Sigmoid colon (tissue), 4 donors: ENCODE measurements around the gene DACH1.

Source experiments
- CTCF ChIP-seq, 4 experiments: fragments of 450-650 bp in 3 of 4; fragments of 200-600 bp in 1 of 4; IDR thresholded peaks; one replicate each; pipeline ENCODE4 v1.5.1; 2016 to 2019; ENCODE audit warnings: antibody characterized with exemption in 4 of 4, mild to moderate bottlenecking in 3 of 4, moderate library complexity in 2 of 4
- POLR2A ChIP-seq, 2 donors: fragments of 450-650 bp; IDR thresholded peaks; one replicate each; pipeline ENCODE4 v1.6.1; 2016; ENCODE audit warnings: antibody characterized with exemption in 2 of 2, mild to moderate bottlenecking in 2 of 2, moderate library complexity in 2 of 2
- POLR2AphosphoS5 ChIP-seq, 4 donors: sonication (generic); formaldehyde crosslinking; IDR thresholded peaks; one replicate each; pipeline ENCODE4 v1.6.1; 2017; ENCODE audit warnings: antibody characterized with exemption in 4 of 4

- no peak for TF ChIP-seq POLR2AphosphoS5 (IDR thresholded peaks at IDR 0.05)
- TF ChIP-seq POLR2A (IDR thresholded peaks at IDR 0.05), result no peak
- TF ChIP-seq CTCF (IDR thresholded peaks at IDR 0.05), result no peak
Measured at GRCh38 chr13:71817335-71817734, 49.7 kb downstream of the DACH1 start.
